Endothelial cell of umbilical vein (primary cell): ENCODE results near the gene ADAMTS19. TPM values are rescaled to one million over a fixed set of nuclear protein-coding genes. Genes with fewer than 3 reads are reported as not detected.

Experiments
- BruUV-seq: library from RNA; stranded (reverse); fragments of 400-500 nt; replicated peaks from 2 replicates; lab custom pipeline; 2021; lab: Mats Ljungman, UMichigan
- CTCF ChIA-PET: fragments of 300-600, 350-600 bp; sonication (Branson Sonifier 250); formaldehyde crosslinking; loops from one replicate; lab custom pipeline; 2021; ENCODE audit warnings: antibody characterized with exemption, inconsistent platforms; lab: Charles Lee
- POLR2A ChIA-PET: fragments of 300-600, 350-600 bp; sonication (Branson Sonifier 250); formaldehyde crosslinking; loops from one replicate; lab custom pipeline; 2021; ENCODE audit warnings: antibody characterized with exemption, inconsistent platforms; lab: Charles Lee
- DNase-seq: peaks from one replicate; pipeline ENCODE4 v3.0.0-alpha.2; 2011; ENCODE audit warnings: low read depth, low spot score
- FAIRE-seq: peaks from 2 replicates; lab custom pipeline; 2011; peaks lifted over from hg19 to GRCh38; lab: Jason Lieb, UNC
- H2AFZ ChIP-seq: 2 replicates; pipeline ENCODE4 v1.6.0; 2012; ENCODE audit warnings: low read depth, low read length, control low read depth, inconsistent platforms
- H3K27ac ChIP-seq: 2 replicates; pipeline ENCODE4 v1.5.1; 2011; ENCODE audit warnings: low read depth, mild to moderate bottlenecking, control low read depth, low read length, moderate library complexity; ENCODE audit not compliant: insufficient read depth
- H3K27me3 ChIP-seq, 2 experiments: 2 replicates each; pipeline versions ENCODE4 v1.6.0 to v1.6.1; 2011; ENCODE audit warnings: low read length in 2 of 2, mixed read lengths in 1 of 2; ENCODE audit not compliant: control insufficient read depth in 2 of 2, insufficient read depth in 2 of 2
- H3K36me3 ChIP-seq, 2 experiments: 2 replicates in 1 of 2; 3 replicates in 1 of 2; pipeline ENCODE4 v1.5.1; 2011; ENCODE audit warnings: low read length in 2 of 2, mild to moderate bottlenecking in 1 of 2, moderate library complexity in 1 of 2; ENCODE audit not compliant: control insufficient read depth in 2 of 2, insufficient read depth in 2 of 2; ENCODE audit errors: extremely low read depth in 1 of 2
- H3K4me1 ChIP-seq: 3 replicates; pipeline ENCODE4 v1.5.1; 2011; ENCODE audit warnings: mild to moderate bottlenecking, low read length; ENCODE audit not compliant: control insufficient read depth, insufficient read depth; ENCODE audit errors: extremely low read depth
- H3K4me2 ChIP-seq: 2 replicates; pipeline ENCODE4 v1.6.1; 2011; ENCODE audit warnings: low read length, control low read depth, mixed read lengths; ENCODE audit not compliant: insufficient read depth
- H3K4me3 ChIP-seq, 3 experiments: fragments of 200-600 bp in 1 of 3; sonication (generic), shearing (Covaris generic) in 1 of 3; replicated peaks in 1 of 3; 2 replicates each; pipeline ENCODE4 v1.5.1; 2011 to 2016; ENCODE audit warnings: control low read depth in 3 of 3, low read length in 3 of 3, mild to moderate bottlenecking in 2 of 3, inconsistent platforms in 1 of 3, low read depth in 1 of 3, moderate library complexity in 1 of 3; ENCODE audit not compliant: insufficient read depth in 1 of 3
- H3K79me2 ChIP-seq: 2 replicates; pipeline ENCODE4 v1.6.0; 2012; ENCODE audit warnings: low read length, inconsistent platforms; ENCODE audit not compliant: control insufficient read depth, insufficient read depth
- H3K9ac ChIP-seq: replicated peaks from 2 replicates; pipeline ENCODE3; 2011; ENCODE audit warnings: low read length, control low read depth; ENCODE audit not compliant: insufficient read depth; ENCODE audit errors: extremely low read depth
- H3K9me1 ChIP-seq: replicated peaks from 3 replicates; pipeline ENCODE4 v1.6.0; 2011; ENCODE audit warnings: mild to moderate bottlenecking, low read length; ENCODE audit not compliant: control insufficient read depth, insufficient read depth; ENCODE audit errors: extremely low read depth
- H3K9me3 ChIP-seq: replicated peaks from 2 replicates; pipeline ENCODE4 v1.5.1; 2012; ENCODE audit warnings: low read length, inconsistent platforms; ENCODE audit not compliant: control insufficient read depth, insufficient read depth
- H4K20me1 ChIP-seq: replicated peaks from 2 replicates; pipeline ENCODE3; 2011; ENCODE audit warnings: mild to moderate bottlenecking, low read length; ENCODE audit not compliant: control insufficient read depth, insufficient read depth; ENCODE audit errors: extremely low read depth
- CTCF ChIP-seq, 2 donors: IDR thresholded peaks; 1 replicate in 1 of 2; 2 replicates in 1 of 2; pipeline ENCODE4 v1.5.1; 2011; ENCODE audit warnings: low read length in 2 of 2, mild to moderate bottlenecking in 2 of 2, moderate library complexity in 2 of 2, control low read depth in 1 of 2, inconsistent platforms in 1 of 2, low read depth in 1 of 2; ENCODE audit not compliant: insufficient read depth in 1 of 2; ENCODE audit errors: extremely low read depth in 1 of 2
- EZH2 ChIP-seq: IDR thresholded peaks from 2 replicates; pipeline ENCODE4 v1.6.1; 2012; ENCODE audit warnings: borderline replicate concordance, low read depth, mild to moderate bottlenecking, moderate library complexity, low read length, inconsistent platforms; ENCODE audit not compliant: severe bottlenecking
- FOS ChIP-seq: IDR thresholded peaks from 2 replicates; pipeline ENCODE4 v1.6.1; 2011; ENCODE audit warnings: mild to moderate bottlenecking, low read length, moderate library complexity, borderline replicate concordance; ENCODE audit not compliant: insufficient read depth
- GATA2 ChIP-seq: IDR thresholded peaks from 2 replicates; pipeline ENCODE4 v1.7.0; 2011; ENCODE audit warnings: low read depth, mild to moderate bottlenecking, moderate library complexity, mixed read lengths, low read length; ENCODE audit not compliant: insufficient read length, insufficient read depth
- JUN ChIP-seq: IDR thresholded peaks from 2 replicates; pipeline ENCODE4 v1.6.1; 2011; ENCODE audit warnings: borderline replicate concordance, low read depth; ENCODE audit not compliant: insufficient read length, insufficient read depth
- MAX ChIP-seq: IDR thresholded peaks from 2 replicates; pipeline ENCODE4 v1.6.1; 2011; ENCODE audit not compliant: insufficient read depth, insufficient read length
- MYC ChIP-seq: IDR thresholded peaks from one replicate; pipeline ENCODE4 v1.6.1; 2011; ENCODE audit warnings: mild to moderate bottlenecking, low read depth, low read length
- POLR2A ChIP-seq: IDR thresholded peaks from 2 replicates; pipeline ENCODE4 v1.6.1; 2012; ENCODE audit warnings: low read depth, mild to moderate bottlenecking, control low read depth, low read length
- POLR2AphosphoS5 ChIP-seq: IDR thresholded peaks from 2 replicates; pipeline ENCODE4 v1.6.1; 2012; ENCODE audit warnings: low read depth, mild to moderate bottlenecking, control low read depth, low read length, moderate library complexity; ENCODE audit not compliant: insufficient read depth
- dilution Hi-C: fragments of 300-500 bp; cut with MboI; formaldehyde crosslinking; loops from one replicate; pipeline ENCODE4 v1.15.0; 2019; ENCODE audit warnings: low sequenced_read_pairs; ENCODE audit not compliant: extremely low pct_ligation_motif_present
- intact Hi-C: fragments of 100-400 bp; cut with micrococcal nuclease; formaldehyde crosslinking; loops from one replicate; pipeline ENCODE4 v1.10.0; 2022
- polyA plus RNA-seq, 4 experiments: library from polyadenylated mRNA; depleted of rRNA in 3 of 4; stranded (reverse) in 3 of 4; unstranded in 1 of 4; fragments of >200 nt; gene quantifications; 2 replicates each; pipeline versions ENCODE4 v1.2.1 to v1.2.3, GENCODE V29; 2011 to 2012; ENCODE audit warnings: missing spikeins in 1 of 4
- total RNA-seq: library from RNA; stranded (reverse); gene quantifications from 2 replicates; pipeline ENCODE4 v1.2.3, GENCODE V29; 2021

ADAMTS19 gene
- total and polyA plus RNA-seq, 2 donors (not counting 3 experiments of a cell fraction or from before 2014, with no cell fraction given), result not detected

GRCh38 chr5:129724222-129724621 is 264.1 kb downstream of the ADAMTS19 start:
- FAIRE-seq, result no peak

GRCh38 chr5:129724647-129725046 is 264.5 kb downstream of the ADAMTS19 start:
- ChIA-PET CTCF (no interaction called here), POLR2A (no interaction called here)
- no peak for TF ChIP-seq FOS
- no peak for TF ChIP-seq EZH2
- TF ChIP-seq JUN, result no peak
- no peak for TF ChIP-seq MAX
- TF ChIP-seq POLR2A, result no peak
- no peak for TF ChIP-seq MYC
- TF ChIP-seq GATA2, result no peak
- no peak for TF ChIP-seq POLR2AphosphoS5
- TF ChIP-seq CTCF (IDR thresholded peaks at IDR 0.05; ENCODE audit: extremely low read depth in 1 of 2, insufficient read depth in 1 of 2, low read depth in 1 of 2, low read length in 2 of 2), result no peak
- dilution Hi-C loops (no loop called here), intact Hi-C loops (no loop called here)
- H3K4me1 ChIP-seq, result no peaks in the 10 kb centered on the region
- BruUV-seq, result no TSS peak
- no peak for FAIRE-seq
- DNase-seq, result no peak
- H3K4me2 ChIP-seq, result no peak overlapping the region
- H3K36me3 ChIP-seq, result no peaks in the 10 kb centered on the region
- H3K9ac ChIP-seq, result no peak overlapping the region
- no peaks in the 10 kb centered on the region for H3K9me1 ChIP-seq
- peaks cover 0 to 2% of the 10 kb centered on the region in 2 experiments for H3K27me3 ChIP-seq
- no peak overlapping the region for H3K27ac ChIP-seq
- H3K9me3 ChIP-seq, result no peaks in the 10 kb centered on the region
- H4K20me1 ChIP-seq, result no peaks in the 10 kb centered on the region
- H3K4me3 ChIP-seq, result no peak overlapping the region
- no peaks in the 10 kb centered on the region for H3K79me2 ChIP-seq
- no peak overlapping the region for H2AFZ ChIP-seq

More at GRCh38 chr5:129724222-129724621, 264.1 kb downstream of the ADAMTS19 start:
- Histone ChIP-seq H3K79me2 (no peaks in the 10 kb centered on the region), H4K20me1 (no peaks in the 10 kb centered on the region), H3K27me3 (peaks cover 0 to 2% of the 10 kb centered on the region in 2 experiments), H3K4me2 (no peak overlapping the region), H3K9me1 (no peaks in the 10 kb centered on the region), H3K9ac (no peak overlapping the region), H3K27ac (no peak overlapping the region), H3K4me1 (no peaks in the 10 kb centered on the region), H3K36me3 (no peaks in the 10 kb centered on the region), H3K4me3 (no peak overlapping the region), H2AFZ (no peak overlapping the region), H3K9me3 (no peaks in the 10 kb centered on the region)
- ChIA-PET POLR2A (no interaction called here), CTCF (no interaction called here)
- TF ChIP-seq EZH2 (no peak), POLR2AphosphoS5 (no peak), POLR2A (no peak), FOS (no peak), JUN (no peak), MYC (no peak), MAX (no peak)
- intact Hi-C loops (no loop called here), dilution Hi-C loops (no loop called here)
- no peak for DNase-seq
- BruUV-seq, result no TSS peak
